ENCODE data around the gene WDPCP.
"Not testable (repeated sequence)": the region's sequence is repeated elsewhere in the genome, so short reads cannot be mapped to it uniquely, and the experiment has no call there.

The WDPCP gene

GRCh38 chr2:63344575-63345284, 243.5 kb downstream of the WDPCP start:
- Histone ChIP-seq H3K4me2 (no peak overlapping the region), H3K36me3 (no peaks in the 10 kb centered on the region), H3K9me3 (peaks cover 25% of the 10 kb centered on the region), H3K4me1 (no peaks in the 10 kb centered on the region), H3K27ac (no peak overlapping the region), H4K20me1 (no peaks in the 10 kb centered on the region), H3K9ac (no peak overlapping the region), H3K27me3 (no peaks in the 10 kb centered on the region), H3K4me3 (no peak overlapping the region)
- no peak for TF ChIP-seq Cebpa-rat (IDR thresholded peaks at IDR 0.05)

GRCh38 chr2:63343397-63344109, 244.7 kb downstream of the WDPCP start:
- Histone ChIP-seq H3K4me2 (no peak overlapping the region), H3K4me1 (no peaks in the 10 kb centered on the region), H4K20me1 (no peaks in the 10 kb centered on the region), H3K36me3 (no peaks in the 10 kb centered on the region), H3K9ac (no peak overlapping the region), H3K27me3 (no peaks in the 10 kb centered on the region), H3K27ac (no peak overlapping the region), H3K4me3 (no peak overlapping the region), H3K9me3 (peaks cover 25% of the 10 kb centered on the region)
- TF ChIP-seq Cebpa-rat (IDR thresholded peaks at IDR 0.05): no peak

- H3K4me2 ChIP-seq: no peak overlapping the region
- no peak for TF ChIP-seq Cebpa-rat (IDR thresholded peaks at IDR 0.05)
- no peak overlapping the region for H3K27ac ChIP-seq
- H3K9ac ChIP-seq: no peak overlapping the region
- H3K4me1 ChIP-seq: no peaks in the 10 kb centered on the region
- H3K27me3 ChIP-seq: no peaks in the 10 kb centered on the region
- no peaks in the 10 kb centered on the region for H3K36me3 ChIP-seq
- no peak overlapping the region for H3K4me3 ChIP-seq
- H4K20me1 ChIP-seq: no peaks in the 10 kb centered on the region
- peaks cover 25% of the 10 kb centered on the region for H3K9me3 ChIP-seq
These were observed 247.8 kb downstream of the WDPCP start for GRCh38 chr2:63340443-63340842.

GRCh38 chr2:63334910-63335309, 253.4 kb downstream of the WDPCP start:
- no peaks in the 10 kb centered on the region for H3K4me1 ChIP-seq
- H3K27ac ChIP-seq: no peak overlapping the region
- H3K4me2 ChIP-seq: no peak overlapping the region
- no peak overlapping the region for H3K4me3 ChIP-seq
- H4K20me1 ChIP-seq: no peaks in the 10 kb centered on the region
- no peak overlapping the region for H3K9ac ChIP-seq
- H3K36me3 ChIP-seq: no peaks in the 10 kb centered on the region
- no peaks in the 10 kb centered on the region for H3K27me3 ChIP-seq
- no peaks in the 10 kb centered on the region for H3K9me3 ChIP-seq
- no peak for TF ChIP-seq Cebpa-rat (IDR thresholded peaks at IDR 0.05)

- Histone ChIP-seq H3K9ac (no peak overlapping the region), H4K20me1 (no peaks in the 10 kb centered on the region), H3K4me1 (no peaks in the 10 kb centered on the region), H3K4me2 (no peak overlapping the region), H3K27me3 (no peaks in the 10 kb centered on the region), H3K4me3 (no peak overlapping the region), H3K36me3 (no peaks in the 10 kb centered on the region), H3K9me3 (0 out of 2 replicates have a peak, but pooled peaks cover 5% of the 10 kb centered on the region), H3K27ac (no peak overlapping the region)
- no peak for TF ChIP-seq Cebpa-rat (IDR thresholded peaks at IDR 0.05)
These were observed 261.8 kb downstream of the WDPCP start for GRCh38 chr2:63326473-63326872.

- H3K4me1 ChIP-seq, H3K27me3 ChIP-seq, H3K36me3 ChIP-seq, H3K27ac ChIP-seq, H3K9ac ChIP-seq, H3K9me3 ChIP-seq, H4K20me1 ChIP-seq, H3K4me2 ChIP-seq, H3K4me3 ChIP-seq: not testable (repeated sequence)
These were observed 264.6 kb downstream of the WDPCP start for GRCh38 chr2:63323662-63324061.

GRCh38 chr2:63321973-63322372, 266.3 kb downstream of the WDPCP start:
- H3K9ac ChIP-seq, H3K27me3 ChIP-seq, H3K9me3 ChIP-seq, H3K27ac ChIP-seq, H3K36me3 ChIP-seq, H3K4me1 ChIP-seq, H3K4me3 ChIP-seq, H4K20me1 ChIP-seq, H3K4me2 ChIP-seq: not testable (repeated sequence)

- Histone ChIP-seq H3K9me3 (0 out of 2 replicates have a peak, but pooled peaks cover 5% of the 10 kb centered on the region), H3K4me3 (no peak overlapping the region), H3K4me1 (no peaks in the 10 kb centered on the region), H3K9ac (no peak overlapping the region), H3K4me2 (no peak overlapping the region), H3K36me3 (no peaks in the 10 kb centered on the region), H3K27me3 (no peaks in the 10 kb centered on the region), H4K20me1 (no peaks in the 10 kb centered on the region), H3K27ac (no peak overlapping the region)
- TF ChIP-seq Cebpa-rat (IDR thresholded peaks at IDR 0.05): no peak
These were observed 267.6 kb downstream of the WDPCP start for GRCh38 chr2:63320669-63321068.

GRCh38 chr2:63310614-63311013, 277.7 kb downstream of the WDPCP start:
- H3K4me1 ChIP-seq: no peaks in the 10 kb centered on the region
- H3K27ac ChIP-seq: no peak overlapping the region
- H4K20me1 ChIP-seq: no peaks in the 10 kb centered on the region
- H3K4me3 ChIP-seq: no peak overlapping the region
- H3K9me3 ChIP-seq: peaks cover 4% of the 10 kb centered on the region; the same call in 1 of the 2 replicates
- H3K9ac ChIP-seq: no peak overlapping the region
- TF ChIP-seq Cebpa-rat (IDR thresholded peaks at IDR 0.05): no peak
- no peaks in the 10 kb centered on the region for H3K36me3 ChIP-seq
- no peak overlapping the region for H3K4me2 ChIP-seq
- no peaks in the 10 kb centered on the region for H3K27me3 ChIP-seq

GRCh38 chr2:63301481-63301880, 286.8 kb downstream of the WDPCP start:
- H3K9me3 ChIP-seq: peaks cover 66% of the 10 kb centered on the region
- H3K27me3 ChIP-seq: no peaks in the 10 kb centered on the region
- no peak overlapping the region for H3K4me3 ChIP-seq
- no peak overlapping the region for H3K4me2 ChIP-seq
- no peak overlapping the region for H3K9ac ChIP-seq
- TF ChIP-seq Cebpa-rat (IDR thresholded peaks at IDR 0.05): no peak
- no peaks in the 10 kb centered on the region for H3K4me1 ChIP-seq
- no peaks in the 10 kb centered on the region for H4K20me1 ChIP-seq
- H3K36me3 ChIP-seq: peaks cover 29% of the 10 kb centered on the region; the same call in 1 of the 2 replicates
- H3K27ac ChIP-seq: no peak overlapping the region
